GM19043 (cell line): Measurements from ENCODE around the gene GABBR2.
"Not testable (repeated sequence)": the region's sequence is repeated elsewhere in the genome, so short reads cannot be mapped to it uniquely, and the experiment has no call there.

Experiments
- ATAC-seq: cut with Tn5 transposase; IDR thresholded peaks from one replicate; pipeline ENCODE4 v1.9.1; 2021; ENCODE audit warnings: low read depth; ENCODE audit not compliant: unreplicated experiment

The GABBR2 gene

GRCh38 chr9:98688710-98689495 is 19.8 kb downstream of the GABBR2 start:
- no peak for ATAC-seq

DNA sequence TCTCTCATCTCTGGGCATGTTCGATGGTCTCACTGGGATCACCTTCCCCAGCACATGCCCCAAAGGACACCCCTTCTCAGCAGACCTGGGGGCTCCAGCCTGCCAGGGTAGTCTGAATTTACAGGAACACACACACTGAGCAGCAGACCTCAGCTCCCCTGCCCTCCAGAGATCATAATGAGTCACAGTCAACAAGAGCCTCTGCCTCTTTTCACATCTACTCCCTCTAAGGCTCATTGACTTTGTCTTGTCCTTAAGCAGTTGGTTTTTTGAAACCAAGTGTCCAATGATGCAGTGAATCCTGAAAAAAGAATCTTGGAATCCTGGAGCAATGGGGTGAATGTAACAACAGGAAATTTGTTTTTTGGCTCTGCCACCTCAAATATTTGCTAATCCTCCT is 20.8 kb downstream of the GABBR2 start:
- no peak for ATAC-seq

GRCh38 chr9:98686961-98687855 is 21.5 kb downstream of the GABBR2 start:
- ATAC-seq = no peak

- ATAC-seq = not testable (repeated sequence)
These were observed 23.9 kb downstream of the GABBR2 start for GRCh38 chr9:98684816-98685215.

DNA sequence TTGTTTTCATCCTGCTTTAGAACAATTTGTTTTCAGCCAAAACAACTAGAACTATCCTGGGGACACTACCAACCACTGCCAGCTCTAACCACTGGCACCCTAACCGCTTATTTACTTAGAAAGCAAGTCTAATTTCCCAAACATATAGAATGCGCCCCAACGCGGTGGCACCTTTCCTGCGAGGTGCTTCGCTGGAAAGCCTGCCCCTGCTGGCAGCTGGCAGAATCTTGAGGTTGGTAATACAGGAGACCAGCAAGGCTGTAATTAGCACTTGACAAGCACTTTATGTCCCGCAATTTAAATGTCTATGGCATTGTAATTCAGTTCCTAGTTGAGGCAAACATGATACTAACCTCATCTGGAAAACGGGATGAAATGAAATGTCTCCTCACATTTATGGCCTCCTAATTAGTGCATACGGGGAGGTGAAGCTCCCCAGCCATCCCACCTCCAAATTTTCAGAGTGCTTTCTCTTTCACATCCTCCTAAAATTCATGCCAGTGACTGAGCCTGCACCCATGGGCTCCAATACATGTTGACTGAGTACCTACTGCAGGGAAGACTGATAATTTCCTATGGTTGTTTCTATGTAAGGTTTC is 30.4 kb downstream of the GABBR2 start:
- ATAC-seq = no peak

DNA sequence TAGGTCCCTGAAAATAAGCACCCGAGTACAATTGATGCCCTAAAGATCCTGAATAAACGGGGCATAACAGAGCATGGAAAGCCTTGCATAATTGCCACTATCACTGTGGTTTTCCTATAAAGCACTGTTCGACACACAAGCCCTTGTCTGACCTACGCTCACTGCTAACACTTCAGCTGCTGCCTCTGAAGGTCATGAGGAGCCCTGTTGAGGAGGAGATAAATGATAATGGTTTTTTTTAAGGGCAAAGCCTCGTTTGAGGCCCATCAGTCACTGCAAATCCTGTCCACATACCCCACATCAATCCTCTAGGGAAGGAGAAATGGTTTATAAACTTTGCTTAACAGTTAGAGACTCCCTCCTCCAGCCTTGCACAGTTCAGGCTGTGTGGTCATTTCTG is 35.1 kb downstream of the GABBR2 start:
- ATAC-seq = no peak

- no peak for ATAC-seq
These were observed 41.6 kb downstream of the GABBR2 start for GRCh38 chr9:98667005-98667640.

DNA sequence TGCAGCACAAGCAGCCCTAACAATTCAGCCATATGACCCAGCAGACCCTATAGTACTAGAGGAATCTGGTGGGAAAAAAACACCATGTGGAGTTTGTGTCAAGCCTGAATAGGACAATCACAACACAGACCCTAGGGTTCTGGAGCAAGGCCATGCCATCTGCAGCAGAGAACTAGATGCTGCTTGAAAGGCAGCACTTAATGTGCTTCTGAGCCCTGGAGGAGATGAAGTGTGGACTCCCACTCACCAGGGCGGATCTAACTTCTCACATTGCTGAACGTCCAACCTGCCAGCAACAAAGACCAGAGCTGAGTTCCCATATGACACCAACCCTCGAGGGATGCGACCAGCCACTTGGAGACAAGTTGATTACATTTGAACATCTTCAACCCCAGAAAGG is 43.2 kb downstream of the GABBR2 start:
- no peak for ATAC-seq

- no peak for ATAC-seq
These were observed 48.2 kb downstream of the GABBR2 start for GRCh38 chr9:98660541-98660940.

DNA sequence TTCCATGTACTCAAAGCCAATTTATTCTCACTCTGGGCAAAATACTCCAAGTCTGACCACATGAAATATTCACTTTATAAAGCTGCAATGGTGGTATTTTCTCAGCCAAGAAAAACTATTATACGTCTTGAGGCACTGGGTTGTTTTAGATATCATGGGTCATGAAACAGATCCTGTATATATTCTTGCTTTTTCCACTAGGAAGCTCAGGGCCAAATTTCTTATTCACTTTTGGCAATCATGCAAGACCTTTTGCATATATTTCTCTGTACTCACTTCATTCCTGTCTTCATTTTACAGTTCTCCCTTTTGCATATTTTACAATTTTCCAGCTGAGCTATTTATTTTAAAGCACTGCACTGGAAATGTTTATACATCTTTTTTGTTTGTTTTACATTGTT is 49.8 kb downstream of the GABBR2 start:
- no peak for ATAC-seq

- ATAC-seq = no peak
These were observed 50.8 kb downstream of the GABBR2 start for GRCh38 chr9:98657897-98658296.

GRCh38 chr9:98656511-98656910 is 52.2 kb downstream of the GABBR2 start:
- no peak for ATAC-seq

GRCh38 chr9:98655428-98655827 is 53.3 kb downstream of the GABBR2 start:
- ATAC-seq = not testable (repeated sequence)

- no peak for ATAC-seq
These were observed 54.5 kb downstream of the GABBR2 start for GRCh38 chr9:98654247-98654646.

GRCh38 chr9:98652741-98653140 is 56.0 kb downstream of the GABBR2 start:
- ATAC-seq = no peak

DNA sequence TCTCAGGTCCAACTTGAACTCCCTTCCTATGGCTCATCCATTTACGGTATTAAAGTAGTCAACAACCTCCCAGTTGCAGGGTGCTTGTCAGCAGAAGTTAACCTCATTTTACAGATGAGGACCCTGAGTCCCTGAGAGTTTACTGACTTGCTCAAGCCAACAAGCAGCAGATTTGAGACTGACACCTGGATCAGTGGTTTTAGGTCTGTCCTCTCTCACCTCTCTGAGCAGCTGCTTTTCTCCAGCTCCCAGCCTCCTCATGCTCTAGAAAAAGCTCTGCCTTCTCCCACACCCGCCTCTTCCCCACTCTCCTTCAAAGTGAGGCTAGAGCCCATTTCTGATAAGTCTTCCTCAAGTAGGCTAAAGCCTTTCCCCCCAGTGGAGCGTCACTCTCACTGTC is 56.4 kb downstream of the GABBR2 start:
- no peak for ATAC-seq

DNA sequence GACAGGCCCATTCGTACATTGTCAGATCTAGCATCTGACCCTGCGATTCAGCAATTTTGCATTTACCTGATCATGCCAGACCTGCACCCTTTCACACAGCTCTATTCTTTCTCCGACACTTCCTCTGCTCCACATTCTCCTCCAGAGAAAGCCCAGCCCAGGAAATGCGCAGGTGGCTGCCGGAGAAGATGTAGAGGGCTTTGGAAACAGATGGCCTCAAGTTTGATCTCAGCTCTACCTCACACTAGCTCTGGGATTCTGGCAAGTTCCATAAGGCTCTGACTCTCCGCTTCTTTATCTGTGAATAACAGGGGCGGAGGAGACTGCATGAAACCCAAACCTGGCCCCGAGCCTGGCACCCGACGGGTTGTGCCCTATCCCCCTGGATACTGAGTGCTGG is 61.5 kb downstream of the GABBR2 start:
- ATAC-seq = no peak

- ATAC-seq = no peak
These were observed 64.7 kb downstream of the GABBR2 start for GRCh38 chr9:98644011-98644410.

DNA sequence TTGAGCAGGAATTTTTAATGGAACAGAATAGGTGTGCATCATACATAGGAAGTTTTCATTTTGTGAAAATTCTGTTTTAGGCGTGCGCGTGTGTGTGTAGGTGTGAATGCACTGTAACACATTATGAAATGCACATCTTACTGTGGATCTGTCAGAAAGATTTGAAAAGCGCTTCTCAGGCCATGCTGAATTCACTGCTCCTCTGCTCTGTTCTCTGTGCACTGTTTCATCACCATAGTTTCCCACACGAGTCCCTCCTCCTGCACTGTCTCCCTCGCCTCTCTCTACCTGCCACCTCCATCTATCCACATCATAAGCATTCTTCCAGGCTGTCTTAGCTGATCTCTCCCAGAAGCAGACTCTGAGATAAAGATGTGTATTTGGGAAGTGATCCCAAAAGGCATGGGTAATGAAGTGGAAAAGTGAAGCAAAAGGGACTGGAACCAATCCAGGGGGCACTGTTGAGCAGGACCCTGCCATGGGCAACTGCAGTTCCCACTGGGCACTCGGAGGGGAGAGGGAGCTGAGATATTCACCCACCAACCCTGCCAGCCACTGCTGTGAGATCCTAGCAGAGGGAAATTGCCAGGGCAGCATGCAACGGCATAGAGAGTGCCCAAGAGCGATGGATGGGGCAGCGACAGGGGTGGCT is 65.9 kb downstream of the GABBR2 start:
- no peak for ATAC-seq

DNA sequence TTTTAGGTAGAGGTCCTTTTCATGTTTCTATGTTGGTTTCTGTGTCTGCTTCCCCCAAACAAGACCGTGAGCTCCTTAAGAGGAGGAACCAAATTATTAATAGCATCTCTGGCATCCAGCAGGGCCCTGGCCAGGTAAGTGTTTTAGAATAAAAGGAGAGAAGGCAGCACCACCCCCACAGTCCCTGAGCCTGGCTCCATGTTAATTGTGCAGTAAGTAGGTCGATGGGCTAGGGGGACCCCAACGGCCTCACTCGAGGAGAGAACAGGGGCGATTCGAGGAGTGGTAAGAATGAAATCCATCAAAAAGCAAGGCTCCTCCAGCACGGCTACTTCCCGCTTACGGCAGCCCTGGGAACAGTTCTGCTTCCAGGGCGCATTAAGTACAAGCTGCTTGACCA is 67.0 kb downstream of the GABBR2 start:
- no peak for ATAC-seq
